ENCODE data around the gene SPTLC3.

The SPTLC3 gene

DNA sequence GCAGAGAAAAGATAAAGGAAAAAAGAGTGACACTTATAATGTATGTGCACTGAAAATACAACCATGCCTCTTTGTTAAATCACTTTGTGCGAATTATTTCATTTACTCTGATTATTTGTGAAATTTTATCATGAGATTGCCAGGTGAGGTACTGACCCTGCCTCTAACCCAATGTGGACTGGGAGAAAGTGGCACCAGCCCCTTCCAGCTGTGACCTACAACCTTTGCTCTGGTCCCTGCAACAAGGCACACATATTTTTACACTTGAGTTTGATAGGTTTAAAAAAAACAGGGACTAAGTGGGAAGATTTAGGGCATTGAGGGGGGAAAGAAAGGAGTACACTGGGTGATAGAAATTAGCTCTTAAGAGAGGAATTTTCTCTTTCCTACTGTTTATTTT lies 132.0 kb downstream of the SPTLC3 start:
- in situ Hi-C loops (cut with MboI; ENCODE audit: low sequenced_read_pairs, unreplicated experiment) = no loop called here
- DNase-seq (ENCODE audit: low spot score) = no peak
- TF ChIP-seq, protein P1, sequence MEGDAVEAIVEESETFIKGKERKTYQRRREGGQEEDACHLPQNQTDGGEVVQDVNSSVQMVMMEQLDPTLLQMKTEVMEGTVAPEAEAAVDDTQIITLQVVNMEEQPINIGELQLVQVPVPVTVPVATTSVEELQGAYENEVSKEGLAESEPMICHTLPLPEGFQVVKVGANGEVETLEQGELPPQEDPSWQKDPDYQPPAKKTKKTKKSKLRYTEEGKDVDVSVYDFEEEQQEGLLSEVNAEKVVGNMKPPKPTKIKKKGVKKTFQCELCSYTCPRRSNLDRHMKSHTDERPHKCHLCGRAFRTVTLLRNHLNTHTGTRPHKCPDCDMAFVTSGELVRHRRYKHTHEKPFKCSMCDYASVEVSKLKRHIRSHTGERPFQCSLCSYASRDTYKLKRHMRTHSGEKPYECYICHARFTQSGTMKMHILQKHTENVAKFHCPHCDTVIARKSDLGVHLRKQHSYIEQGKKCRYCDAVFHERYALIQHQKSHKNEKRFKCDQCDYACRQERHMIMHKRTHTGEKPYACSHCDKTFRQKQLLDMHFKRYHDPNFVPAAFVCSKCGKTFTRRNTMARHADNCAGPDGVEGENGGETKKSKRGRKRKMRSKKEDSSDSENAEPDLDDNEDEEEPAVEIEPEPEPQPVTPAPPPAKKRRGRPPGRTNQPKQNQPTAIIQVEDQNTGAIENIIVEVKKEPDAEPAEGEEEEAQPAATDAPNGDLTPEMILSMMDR (IDR thresholded peaks at IDR 0.05; ENCODE audit: borderline replicate concordance, control extremely low read depth, extremely low read depth, insufficient read depth, missing control alignments) = no peak

DNA sequence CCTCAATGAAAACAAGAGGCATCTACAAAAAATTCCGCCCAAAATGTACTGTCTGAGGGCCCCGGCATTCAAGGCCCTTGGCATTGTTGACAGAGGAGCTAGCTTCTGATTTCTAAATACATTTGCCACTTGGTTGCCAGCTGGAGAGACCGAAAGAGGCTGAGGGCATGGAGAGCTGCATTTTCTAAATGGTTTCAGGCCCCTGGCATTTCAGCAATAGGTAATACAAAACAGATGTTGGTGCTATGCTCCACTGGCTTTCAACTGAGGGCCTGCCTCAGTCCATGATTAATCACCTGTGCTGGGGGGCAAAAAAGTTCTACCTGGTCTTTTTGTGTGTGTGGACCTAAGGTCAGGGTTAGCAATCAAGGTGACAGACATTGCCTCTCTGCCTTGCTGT lies 132.8 kb downstream of the SPTLC3 start:
- in situ Hi-C loops (cut with MboI; ENCODE audit: low sequenced_read_pairs, unreplicated experiment) = no loop called here
- no peak for DNase-seq (ENCODE audit: low spot score)
- TF ChIP-seq, protein P1 (IDR thresholded peaks at IDR 0.05; ENCODE audit: borderline replicate concordance, control extremely low read depth, extremely low read depth, insufficient read depth, missing control alignments) = no peak

DNA sequence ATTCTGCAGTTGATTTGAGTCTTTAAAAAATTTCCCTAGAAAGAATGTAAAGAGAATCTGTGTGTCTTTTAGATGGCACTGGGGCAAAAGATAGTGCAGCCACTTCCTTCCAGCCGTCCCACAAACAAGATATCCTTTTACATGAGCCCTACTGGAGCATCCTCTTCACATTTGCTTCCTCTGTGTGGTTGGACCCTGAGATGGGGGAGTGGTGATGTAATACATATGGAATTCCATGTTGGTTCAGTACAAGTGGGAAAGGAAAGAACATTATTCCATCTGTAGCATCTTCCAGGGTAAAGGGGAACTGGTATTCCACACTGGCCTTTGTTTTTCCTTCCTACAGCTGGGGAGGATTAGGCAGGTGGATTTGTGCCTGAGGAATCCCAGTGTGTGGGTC lies 133.4 kb downstream of the SPTLC3 start:
- no peak for DNase-seq (ENCODE audit: low spot score)
- in situ Hi-C loops (cut with MboI; ENCODE audit: low sequenced_read_pairs, unreplicated experiment) = no loop called here
- TF ChIP-seq, protein P1 (IDR thresholded peaks at IDR 0.05; ENCODE audit: borderline replicate concordance, control extremely low read depth, extremely low read depth, insufficient read depth, missing control alignments) = no peak

DNA sequence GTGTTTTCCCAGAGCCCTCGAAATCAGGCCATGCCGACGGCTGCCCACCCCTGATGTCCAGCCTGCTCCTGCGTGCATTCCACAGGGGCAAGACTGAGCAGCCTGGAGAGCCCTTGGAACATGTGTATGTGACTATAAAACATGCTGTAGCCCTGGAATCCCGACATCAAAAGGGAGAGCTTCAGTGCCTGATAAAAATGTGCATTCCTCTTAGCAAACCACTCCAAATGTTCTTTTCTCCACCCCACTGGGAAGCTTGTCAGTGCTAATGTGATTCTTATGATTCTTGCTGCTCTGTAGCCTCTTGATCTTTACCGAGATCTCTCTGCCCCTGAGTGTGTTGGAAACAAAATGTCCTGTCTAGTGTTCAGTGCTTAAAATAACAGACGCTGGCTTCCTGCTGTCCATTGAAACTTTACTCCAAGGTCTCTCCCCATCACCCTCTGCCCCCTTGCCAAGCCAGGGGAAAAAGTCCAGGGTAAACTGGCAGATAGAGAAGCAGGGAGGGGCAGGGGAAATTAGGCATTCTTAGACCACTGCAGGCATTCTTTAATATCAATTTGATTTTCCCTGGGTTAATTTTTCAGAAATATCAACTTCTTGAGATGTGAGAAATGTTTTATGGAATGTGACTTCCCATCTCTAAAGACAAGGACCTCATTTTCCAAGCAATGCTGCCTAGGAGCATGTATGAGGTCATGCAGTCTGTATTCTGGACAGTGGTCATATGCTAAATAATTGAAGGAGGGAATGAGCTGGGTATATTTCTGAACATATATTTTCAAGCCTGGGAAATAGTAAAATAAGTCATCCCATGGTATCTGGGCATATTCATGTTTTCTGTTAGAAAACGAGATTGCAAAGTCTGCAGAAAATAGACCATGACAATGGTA lies 138.5 kb downstream of the SPTLC3 start:
- no peak for DNase-seq (ENCODE audit: low spot score)
- in situ Hi-C loops (cut with MboI; ENCODE audit: low sequenced_read_pairs, unreplicated experiment) = no loop called here
- TF ChIP-seq, protein P1 (IDR thresholded peaks at IDR 0.05; ENCODE audit: borderline replicate concordance, control extremely low read depth, extremely low read depth, insufficient read depth, missing control alignments) = no peak

DNA sequence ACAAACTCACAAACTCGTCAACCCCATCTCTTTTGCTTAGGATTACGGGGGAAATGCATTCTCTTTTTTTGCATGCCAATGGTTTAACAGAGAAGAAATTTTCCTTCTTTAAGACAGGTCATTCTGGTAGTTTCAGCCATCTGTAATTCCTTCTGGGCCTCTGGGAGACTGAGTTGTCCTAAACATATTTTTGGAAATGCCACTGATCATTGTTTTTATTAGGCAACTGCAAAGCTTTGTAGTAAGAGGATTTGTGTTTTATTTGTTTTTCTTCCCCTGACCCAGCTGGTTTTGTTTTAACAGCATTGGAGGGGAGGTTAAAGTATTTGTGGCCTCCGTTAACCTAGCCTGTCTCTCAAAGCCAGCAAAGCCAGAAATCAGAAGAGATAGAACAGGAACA lies 139.2 kb downstream of the SPTLC3 start:
- DNase-seq (ENCODE audit: low spot score) = no peak
- in situ Hi-C loops (cut with MboI; ENCODE audit: low sequenced_read_pairs, unreplicated experiment) = no loop called here
- TF ChIP-seq, protein P1 (IDR thresholded peaks at IDR 0.05; ENCODE audit: borderline replicate concordance, control extremely low read depth, extremely low read depth, insufficient read depth, missing control alignments) = no peak

DNA sequence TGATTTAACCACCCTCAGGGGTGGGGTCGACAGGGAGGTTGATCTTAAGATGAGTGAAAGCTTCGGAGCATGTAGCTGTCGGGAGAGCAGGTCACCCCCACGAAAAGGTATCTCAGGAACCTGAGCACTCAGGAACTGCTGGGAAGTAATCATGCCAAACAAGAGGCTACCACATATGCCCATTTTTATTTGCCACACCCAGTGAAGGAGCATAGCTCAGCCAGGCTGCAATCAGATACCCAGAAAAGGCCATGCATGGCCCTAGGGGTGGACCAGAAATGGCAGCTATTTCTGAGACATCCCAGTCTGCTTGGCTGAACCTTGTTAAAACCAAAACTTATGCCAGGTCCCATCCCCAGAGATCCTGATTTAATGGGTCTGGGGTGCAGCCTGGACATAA lies 139.6 kb downstream of the SPTLC3 start:
- in situ Hi-C loops (cut with MboI; ENCODE audit: low sequenced_read_pairs, unreplicated experiment) = no loop called here
- no peak for DNase-seq (ENCODE audit: low spot score)
- TF ChIP-seq, protein P1 (IDR thresholded peaks at IDR 0.05; ENCODE audit: borderline replicate concordance, control extremely low read depth, extremely low read depth, insufficient read depth, missing control alignments) = no peak
